Measurements from ENCODE around the gene STAT4. TPM values are rescaled to one million over a fixed set of nuclear protein-coding genes. Genes with fewer than 3 reads are reported as not detected.
A peak's percentile ranks its signal among the peaks of the same experiment; 100 is the strongest.

STAT4 gene
- total RNA-seq, 1 donor from 2014 or later: 8.0 TPM

GRCh38 chr2:191013932-191014652 lies 136.7 kb downstream of the STAT4 start, which contains the start of gene STAT1:
Gene STAT1, minus strand, starts transcription at chr2:191014171. Its CDS starts 4,168 bp downstream, at chr2:191010003.
- TF ChIP-seq CTCF (IDR thresholded peaks at IDR 0.05): peak; percentile 27
- DNase-seq: peak; percentile 97
- H3K4me3 ChIP-seq: peak within 1 kb of the TSS; percentile 67
- peaks cover 26% of the 10 kb centered on the region for H3K4me1 ChIP-seq
- H3K9me3 ChIP-seq: no peaks in the 10 kb centered on the region
- H3K36me3 ChIP-seq: peaks cover 12% of the 10 kb centered on the region
- peak within 1 kb of the TSS; percentile 89 for H3K27ac ChIP-seq
- no peaks in the 10 kb centered on the region for H3K27me3 ChIP-seq
- peak; percentile 99 for ATAC-seq
- intact Hi-C loops (cut with DNase I): no loop called here

GRCh38 chr2:191013682-191013931 lies 137.2 kb downstream of the STAT4 start:
- DNase-seq (no peak), ATAC-seq (no peak)
- peak overlapping the region; percentile 67 for H3K4me3 ChIP-seq
- peaks cover 26% of the 10 kb centered on the region for H3K4me1 ChIP-seq
- H3K36me3 ChIP-seq: peaks cover 17% of the 10 kb centered on the region
- TF ChIP-seq CTCF (IDR thresholded peaks at IDR 0.05): no peak
- H3K27ac ChIP-seq: peak overlapping the region; percentile 89
- no peaks in the 10 kb centered on the region for H3K9me3 ChIP-seq
- intact Hi-C loops (cut with DNase I): no loop called here
- H3K27me3 ChIP-seq: no peaks in the 10 kb centered on the region

- Histone ChIP-seq H3K36me3 (peaks cover 22% of the 10 kb centered on the region), H3K4me3 (peak overlapping the region; percentile 67), H3K27ac (peak overlapping the region; percentile 89), H3K9me3 (no peaks in the 10 kb centered on the region), H3K4me1 (peaks cover 31% of the 10 kb centered on the region), H3K27me3 (no peaks in the 10 kb centered on the region)
- peak; percentile 15 for ATAC-seq
- no peak for TF ChIP-seq CTCF (IDR thresholded peaks at IDR 0.05)
- DNase-seq: no peak
- intact Hi-C loops (cut with DNase I): no loop called here
Measured at GRCh38 chr2:191012845-191013681, 137.7 kb downstream of the STAT4 start.

- Histone ChIP-seq H3K4me1 (peaks cover 34% of the 10 kb centered on the region), H3K27ac (no peak overlapping the region)
- DNase-seq: no peak
Measured at GRCh38 chr2:191012346-191012745, 138.4 kb downstream of the STAT4 start.

More at GRCh38 chr2:191012346-191012745, 138.4 kb downstream of the STAT4 start:
- peak overlapping the region; percentile 67 for H3K4me3 ChIP-seq
- no peaks in the 10 kb centered on the region for H3K27me3 ChIP-seq
- no peaks in the 10 kb centered on the region for H3K9me3 ChIP-seq
- intact Hi-C loops (cut with DNase I): no loop called here
- ATAC-seq: no peak
- no peak for TF ChIP-seq CTCF (IDR thresholded peaks at IDR 0.05)
- peaks cover 29% of the 10 kb centered on the region for H3K36me3 ChIP-seq
